ENCODE data around the gene DYSF.

The DYSF gene

DNA sequence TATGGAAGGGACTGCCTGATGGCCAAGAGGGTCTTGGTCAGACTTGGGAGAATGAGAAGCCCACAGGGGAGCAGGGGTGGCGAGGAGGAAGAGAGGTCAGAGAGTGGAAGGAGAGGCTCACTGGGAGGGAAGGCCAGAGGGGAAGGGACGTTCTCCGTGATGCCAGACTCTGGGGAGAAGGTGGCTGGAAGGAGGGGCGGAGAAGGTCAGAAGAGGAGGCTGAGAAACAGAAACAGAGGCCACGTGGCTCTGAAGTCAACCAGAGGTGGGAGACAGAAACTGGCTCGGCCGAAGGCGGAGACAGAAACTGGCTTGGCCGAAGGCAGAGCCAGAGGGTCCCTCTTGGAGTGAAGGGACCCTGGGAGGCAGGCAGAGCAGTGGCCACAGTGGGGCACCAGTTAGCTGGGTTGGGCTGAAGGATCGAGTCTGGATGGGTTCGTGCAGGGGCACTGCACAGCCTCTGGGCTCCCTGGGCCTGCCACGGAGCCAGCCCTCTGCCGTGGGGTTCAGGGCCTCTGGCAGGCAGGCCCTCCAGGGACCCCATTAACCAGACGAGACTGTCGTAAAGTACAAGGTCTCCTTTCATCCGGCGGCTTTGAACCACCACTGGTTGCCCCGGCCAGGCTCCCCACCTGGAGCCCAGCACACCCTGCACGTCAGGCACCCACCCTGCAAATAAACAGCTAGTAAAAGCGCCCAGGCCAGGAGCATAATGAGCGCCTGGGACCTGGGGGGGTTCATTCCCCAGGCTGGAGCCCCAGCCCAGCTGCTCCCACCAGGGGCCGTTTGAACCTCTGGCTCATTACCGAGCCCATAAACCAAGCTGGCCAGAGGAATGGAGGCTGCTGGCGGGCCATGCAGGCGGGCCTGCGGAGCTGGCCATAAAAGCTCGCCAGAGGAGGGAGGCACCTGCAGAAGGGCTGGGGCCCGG is 218.8 kb downstream of the DYSF start:
- TF ChIP-seq TCF12 (IDR thresholded peaks at IDR 0.05; ENCODE audit: low read depth) (no peak), RAD21 (IDR thresholded peaks at IDR 0.05; ENCODE audit: low read depth) (peak; percentile 36; the same call in 1 of the 2 replicates)

DNA sequence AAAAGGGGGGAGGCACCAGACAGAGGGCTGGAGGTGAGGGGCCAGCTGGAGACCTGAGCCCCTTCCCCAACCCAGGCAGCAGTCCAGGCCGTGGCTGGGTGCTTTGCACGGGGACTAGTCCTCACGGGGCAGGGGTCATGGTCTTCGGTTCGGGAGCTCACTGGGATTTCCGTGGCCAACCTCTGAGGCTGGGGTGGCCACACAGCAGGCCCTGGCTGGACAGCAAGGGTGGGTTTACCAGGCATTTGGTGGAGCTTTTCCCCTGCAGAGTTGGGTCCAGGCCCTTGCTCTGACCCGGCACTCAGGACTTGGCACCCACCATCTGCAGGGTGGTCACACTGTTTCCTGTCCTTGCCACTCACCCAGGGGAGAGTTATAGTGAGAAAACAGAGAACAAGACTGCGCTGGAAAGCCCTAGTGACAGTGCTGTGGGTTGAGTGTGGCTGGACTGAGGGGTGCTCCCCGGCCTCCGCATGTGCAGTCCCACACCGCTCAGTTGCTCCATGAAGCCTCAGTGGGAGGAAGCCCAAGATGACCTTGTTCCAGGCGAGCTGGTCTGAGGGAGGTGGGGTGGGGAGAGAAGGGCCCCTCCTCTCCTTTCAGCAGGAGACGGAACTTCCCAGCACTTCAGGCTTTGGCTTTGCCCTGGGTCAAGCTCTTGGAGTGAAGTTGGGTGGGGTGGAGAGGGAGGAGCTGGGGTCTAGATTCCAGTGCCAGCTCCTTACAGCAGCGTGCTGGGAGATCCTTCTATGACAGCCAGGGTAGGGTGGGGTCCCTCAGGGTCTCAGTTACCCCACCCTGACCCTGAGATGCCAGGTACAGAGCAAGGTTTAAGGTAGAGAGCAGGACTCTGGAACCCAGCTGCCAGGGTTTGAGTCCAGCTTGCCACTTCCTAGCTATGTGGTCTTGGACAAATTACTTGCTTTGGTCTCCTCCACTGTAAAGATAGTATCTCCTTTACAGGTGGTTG is 219.8 kb downstream of the DYSF start:
- TF ChIP-seq, protein P1, sequence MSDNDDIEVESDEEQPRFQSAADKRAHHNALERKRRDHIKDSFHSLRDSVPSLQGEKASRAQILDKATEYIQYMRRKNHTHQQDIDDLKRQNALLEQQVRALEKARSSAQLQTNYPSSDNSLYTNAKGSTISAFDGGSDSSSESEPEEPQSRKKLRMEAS (IDR thresholded peaks at IDR 0.05), result no peak
- TF ChIP-seq FOXM1 (IDR thresholded peaks at IDR 0.05; ENCODE audit: borderline replicate concordance, low read depth) (no peak), ZBTB7A (IDR thresholded peaks at IDR 0.05; ENCODE audit: low read depth) (no peak), CEBPB (IDR thresholded peaks at IDR 0.05) (no peak), TEAD4 (IDR thresholded peaks at IDR 0.05) (no peak), CREB1 (IDR thresholded peaks at IDR 0.05; ENCODE audit: low read depth) (no peak), RAD21 (IDR thresholded peaks at IDR 0.05; ENCODE audit: low read depth) (no peak), EGR1 (IDR thresholded peaks at IDR 0.05) (no peak), YY1 (IDR thresholded peaks at IDR 0.05; ENCODE audit: low read depth) (no peak), NFIC (IDR thresholded peaks at IDR 0.05) (no peak), TAF1 (IDR thresholded peaks at IDR 0.05; ENCODE audit: low read depth) (no peak), EP300 (IDR thresholded peaks at IDR 0.05; ENCODE audit: borderline replicate concordance) (no peak), TCF12 (IDR thresholded peaks at IDR 0.05; ENCODE audit: low read depth) (no peak)
- TF ChIP-seq, protein P2, sequence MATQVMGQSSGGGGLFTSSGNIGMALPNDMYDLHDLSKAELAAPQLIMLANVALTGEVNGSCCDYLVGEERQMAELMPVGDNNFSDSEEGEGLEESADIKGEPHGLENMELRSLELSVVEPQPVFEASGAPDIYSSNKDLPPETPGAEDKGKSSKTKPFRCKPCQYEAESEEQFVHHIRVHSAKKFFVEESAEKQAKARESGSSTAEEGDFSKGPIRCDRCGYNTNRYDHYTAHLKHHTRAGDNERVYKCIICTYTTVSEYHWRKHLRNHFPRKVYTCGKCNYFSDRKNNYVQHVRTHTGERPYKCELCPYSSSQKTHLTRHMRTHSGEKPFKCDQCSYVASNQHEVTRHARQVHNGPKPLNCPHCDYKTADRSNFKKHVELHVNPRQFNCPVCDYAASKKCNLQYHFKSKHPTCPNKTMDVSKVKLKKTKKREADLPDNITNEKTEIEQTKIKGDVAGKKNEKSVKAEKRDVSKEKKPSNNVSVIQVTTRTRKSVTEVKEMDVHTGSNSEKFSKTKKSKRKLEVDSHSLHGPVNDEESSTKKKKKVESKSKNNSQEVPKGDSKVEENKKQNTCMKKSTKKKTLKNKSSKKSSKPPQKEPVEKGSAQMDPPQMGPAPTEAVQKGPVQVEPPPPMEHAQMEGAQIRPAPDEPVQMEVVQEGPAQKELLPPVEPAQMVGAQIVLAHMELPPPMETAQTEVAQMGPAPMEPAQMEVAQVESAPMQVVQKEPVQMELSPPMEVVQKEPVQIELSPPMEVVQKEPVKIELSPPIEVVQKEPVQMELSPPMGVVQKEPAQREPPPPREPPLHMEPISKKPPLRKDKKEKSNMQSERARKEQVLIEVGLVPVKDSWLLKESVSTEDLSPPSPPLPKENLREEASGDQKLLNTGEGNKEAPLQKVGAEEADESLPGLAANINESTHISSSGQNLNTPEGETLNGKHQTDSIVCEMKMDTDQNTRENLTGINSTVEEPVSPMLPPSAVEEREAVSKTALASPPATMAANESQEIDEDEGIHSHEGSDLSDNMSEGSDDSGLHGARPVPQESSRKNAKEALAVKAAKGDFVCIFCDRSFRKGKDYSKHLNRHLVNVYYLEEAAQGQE (IDR thresholded peaks at IDR 0.05; ENCODE audit: low read depth), result no peak
- TF ChIP-seq, protein P3, sequence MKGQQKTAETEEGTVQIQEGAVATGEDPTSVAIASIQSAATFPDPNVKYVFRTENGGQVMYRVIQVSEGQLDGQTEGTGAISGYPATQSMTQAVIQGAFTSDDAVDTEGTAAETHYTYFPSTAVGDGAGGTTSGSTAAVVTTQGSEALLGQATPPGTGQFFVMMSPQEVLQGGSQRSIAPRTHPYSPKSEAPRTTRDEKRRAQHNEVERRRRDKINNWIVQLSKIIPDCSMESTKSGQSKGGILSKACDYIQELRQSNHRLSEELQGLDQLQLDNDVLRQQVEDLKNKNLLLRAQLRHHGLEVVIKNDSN (IDR thresholded peaks at IDR 0.05), result no peak

DNA sequence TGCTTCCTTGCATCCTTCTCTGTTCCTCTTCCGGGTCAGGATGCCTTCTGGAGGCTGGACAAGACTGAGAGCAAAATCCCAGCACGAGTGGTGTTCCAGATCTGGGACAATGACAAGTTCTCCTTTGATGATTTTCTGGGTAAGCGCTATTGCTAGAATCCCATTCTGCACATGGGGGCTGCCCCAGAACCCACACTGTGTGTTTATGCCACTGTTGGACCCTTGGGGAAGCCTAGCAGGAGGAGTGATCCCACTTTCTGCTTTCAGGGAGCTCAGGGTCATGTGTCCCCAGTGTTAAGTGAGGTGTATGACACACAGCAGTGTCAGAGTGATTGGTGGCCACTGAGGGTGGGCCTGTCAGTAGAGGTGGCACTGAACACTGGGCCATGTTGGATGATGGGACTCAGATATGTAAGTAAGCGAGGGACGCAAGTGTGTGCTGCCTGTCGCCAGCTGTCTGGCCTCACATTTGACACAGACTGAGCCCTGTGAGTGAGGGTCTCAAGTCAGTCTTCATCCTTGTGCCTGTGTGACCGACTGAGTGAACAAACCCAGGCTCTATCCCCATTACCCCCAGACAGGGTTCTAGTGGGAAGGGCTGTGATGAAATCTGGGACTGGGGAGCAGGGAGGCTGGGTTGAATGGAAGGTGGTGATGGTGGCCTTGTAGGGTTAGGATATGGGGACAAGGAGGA is 220.9 kb downstream of the DYSF start:
- no peak for TF ChIP-seq YY1 (IDR thresholded peaks at IDR 0.05; ENCODE audit: low read depth)
- TF ChIP-seq, protein P1 (IDR thresholded peaks at IDR 0.05), result no peak
- no peak for TF ChIP-seq CEBPB (IDR thresholded peaks at IDR 0.05)
- TF ChIP-seq, protein P3 (IDR thresholded peaks at IDR 0.05), result no peak
- TF ChIP-seq, protein P2 (IDR thresholded peaks at IDR 0.05; ENCODE audit: low read depth), result no peak
- TF ChIP-seq EGR1 (IDR thresholded peaks at IDR 0.05), result no peak
- TF ChIP-seq ZBTB7A (IDR thresholded peaks at IDR 0.05; ENCODE audit: low read depth), result no peak
- no peak for TF ChIP-seq TCF12 (IDR thresholded peaks at IDR 0.05; ENCODE audit: low read depth)
- TF ChIP-seq RAD21 (IDR thresholded peaks at IDR 0.05; ENCODE audit: low read depth), result no peak
- no peak for TF ChIP-seq TAF1 (IDR thresholded peaks at IDR 0.05; ENCODE audit: low read depth)
- no peak for TF ChIP-seq FOXM1 (IDR thresholded peaks at IDR 0.05; ENCODE audit: borderline replicate concordance, low read depth)

DNA sequence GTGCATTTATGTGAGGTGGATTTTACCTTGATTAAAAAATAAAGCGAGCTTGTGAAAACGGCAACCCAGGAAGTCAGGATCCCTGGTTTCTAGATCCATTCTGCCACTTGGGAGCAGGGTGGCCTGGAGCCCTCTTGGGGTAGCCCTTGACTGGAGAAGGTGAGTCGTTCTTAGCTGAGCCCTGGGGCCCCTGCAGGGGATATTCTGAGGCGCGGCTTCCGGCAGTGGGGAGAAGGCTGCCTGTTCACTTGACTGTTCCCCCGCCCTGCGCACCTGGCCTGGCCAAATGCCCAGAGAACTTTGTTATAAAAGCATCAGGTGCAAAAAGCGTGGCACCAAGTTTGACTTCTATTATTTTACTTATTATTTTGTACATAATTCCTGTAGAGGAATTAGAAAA is 221.9 kb downstream of the DYSF start:
- TF ChIP-seq EP300 (IDR thresholded peaks at IDR 0.05; ENCODE audit: borderline replicate concordance) (peak; percentile 59), CREB1 (IDR thresholded peaks at IDR 0.05; ENCODE audit: low read depth) (no peak), TCF12 (IDR thresholded peaks at IDR 0.05; ENCODE audit: low read depth) (peak; percentile 89), RAD21 (IDR thresholded peaks at IDR 0.05; ENCODE audit: low read depth) (peak; percentile 19; the same call in 1 of the 2 replicates), NFIC (IDR thresholded peaks at IDR 0.05) (peak; percentile 77)

DNA sequence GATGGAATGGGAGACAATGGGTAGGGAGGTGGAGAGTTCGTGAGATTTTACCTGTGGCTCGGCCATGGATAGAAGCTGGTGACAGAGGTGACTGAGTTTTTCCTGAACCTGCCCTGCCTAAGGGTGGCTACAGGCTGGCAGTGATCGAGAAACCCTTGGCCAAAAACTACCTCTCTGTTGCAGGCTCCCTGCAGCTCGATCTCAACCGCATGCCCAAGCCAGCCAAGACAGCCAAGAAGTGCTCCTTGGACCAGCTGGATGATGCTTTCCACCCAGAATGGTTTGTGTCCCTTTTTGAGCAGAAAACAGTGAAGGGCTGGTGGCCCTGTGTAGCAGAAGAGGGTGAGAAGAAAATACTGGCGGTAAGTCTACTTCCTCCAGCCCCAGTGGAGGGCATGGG is 225.5 kb downstream of the DYSF start:
- no peak for TF ChIP-seq CEBPB (IDR thresholded peaks at IDR 0.05)
- TF ChIP-seq TEAD4 (IDR thresholded peaks at IDR 0.05), result no peak
- TF ChIP-seq, protein P2 (IDR thresholded peaks at IDR 0.05; ENCODE audit: low read depth), result no peak
- no peak for TF ChIP-seq EGR1 (IDR thresholded peaks at IDR 0.05)
- TF ChIP-seq RAD21 (IDR thresholded peaks at IDR 0.05; ENCODE audit: low read depth), result no peak
- no peak for TF ChIP-seq EP300 (IDR thresholded peaks at IDR 0.05; ENCODE audit: borderline replicate concordance)
- TF ChIP-seq, protein P1 (IDR thresholded peaks at IDR 0.05), result no peak
- TF ChIP-seq TAF1 (IDR thresholded peaks at IDR 0.05; ENCODE audit: low read depth), result no peak
- TF ChIP-seq, protein P3 (IDR thresholded peaks at IDR 0.05), result no peak
- no peak for TF ChIP-seq NFIC (IDR thresholded peaks at IDR 0.05)
- TF ChIP-seq ZBTB7A (IDR thresholded peaks at IDR 0.05; ENCODE audit: low read depth), result no peak
- TF ChIP-seq CREB1 (IDR thresholded peaks at IDR 0.05; ENCODE audit: low read depth), result no peak
- no peak for TF ChIP-seq TCF12 (IDR thresholded peaks at IDR 0.05; ENCODE audit: low read depth)
- TF ChIP-seq FOXM1 (IDR thresholded peaks at IDR 0.05; ENCODE audit: borderline replicate concordance, low read depth), result no peak
- TF ChIP-seq YY1 (IDR thresholded peaks at IDR 0.05; ENCODE audit: low read depth), result no peak
